ENCODE data around the gene TLR10.
"Not testable (repeated sequence)": the region's sequence is repeated elsewhere in the genome, so short reads cannot be mapped to it uniquely, and the experiment has no call there.

DNA sequence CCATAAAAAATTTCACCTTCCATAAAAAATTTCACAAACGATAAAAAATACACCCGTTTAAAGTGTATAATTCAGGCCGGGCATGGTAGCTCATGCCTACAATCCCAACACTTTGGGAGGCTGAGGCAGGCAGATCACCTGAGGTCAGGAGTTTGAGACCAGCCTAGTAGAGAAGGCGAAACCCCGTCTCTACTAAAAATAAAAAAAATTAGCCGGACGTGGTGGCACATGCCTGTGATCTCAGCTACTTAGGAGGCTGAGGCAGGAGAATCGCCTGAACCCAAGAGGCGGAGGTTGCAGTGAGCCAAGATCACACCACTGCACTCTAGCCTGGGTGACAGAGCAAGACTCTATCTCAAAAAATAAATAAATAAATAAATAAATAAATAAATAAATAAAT, 23.5 kb upstream of the TLR10 start:
- TF ChIP-seq, protein P1, sequence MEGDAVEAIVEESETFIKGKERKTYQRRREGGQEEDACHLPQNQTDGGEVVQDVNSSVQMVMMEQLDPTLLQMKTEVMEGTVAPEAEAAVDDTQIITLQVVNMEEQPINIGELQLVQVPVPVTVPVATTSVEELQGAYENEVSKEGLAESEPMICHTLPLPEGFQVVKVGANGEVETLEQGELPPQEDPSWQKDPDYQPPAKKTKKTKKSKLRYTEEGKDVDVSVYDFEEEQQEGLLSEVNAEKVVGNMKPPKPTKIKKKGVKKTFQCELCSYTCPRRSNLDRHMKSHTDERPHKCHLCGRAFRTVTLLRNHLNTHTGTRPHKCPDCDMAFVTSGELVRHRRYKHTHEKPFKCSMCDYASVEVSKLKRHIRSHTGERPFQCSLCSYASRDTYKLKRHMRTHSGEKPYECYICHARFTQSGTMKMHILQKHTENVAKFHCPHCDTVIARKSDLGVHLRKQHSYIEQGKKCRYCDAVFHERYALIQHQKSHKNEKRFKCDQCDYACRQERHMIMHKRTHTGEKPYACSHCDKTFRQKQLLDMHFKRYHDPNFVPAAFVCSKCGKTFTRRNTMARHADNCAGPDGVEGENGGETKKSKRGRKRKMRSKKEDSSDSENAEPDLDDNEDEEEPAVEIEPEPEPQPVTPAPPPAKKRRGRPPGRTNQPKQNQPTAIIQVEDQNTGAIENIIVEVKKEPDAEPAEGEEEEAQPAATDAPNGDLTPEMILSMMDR (conservative IDR thresholded peaks at IDR 0.05; ENCODE audit: low read depth, low read length): not testable (repeated sequence)
- not testable (repeated sequence) for TF ChIP-seq EZH2 (IDR thresholded peaks at IDR 0.05; ENCODE audit: borderline replicate concordance, low read depth, low read length, poor library complexity, severe bottlenecking)
